Omental fat pad (tissue), 4 donors: ENCODE data around the gene ARL13A. TPM values are rescaled to one million over a fixed set of nuclear protein-coding genes. Genes with fewer than 3 reads are reported as not detected.

Experiments used
- ATAC-seq: fragments of 150-250 bp; one replicate; pipeline ENCODE4 v1.9.1; 2016; ENCODE audit warnings: mild to moderate bottlenecking, moderate library complexity; ENCODE audit not compliant: low FRiP score
- DNase-seq: peaks from one replicate; pipeline ENCODE4 v3.0.0-alpha.2; 2019; ENCODE audit warnings: low spot score
- total RNA-seq, 4 donors: library from RNA; depleted of rRNA; stranded (reverse); fragments of >200 nt; gene quantifications; one replicate each; pipeline ENCODE4 v1.1.0, GENCODE V29; 2016
- TF ChIP-seq, protein P1 (sequence below), 3 donors: fragments of 450-650 bp; IDR thresholded peaks; one replicate each; pipeline ENCODE4 v1.5.1; 2016 to 2017; ENCODE audit warnings: antibody characterized with exemption in 3 of 3, mild to moderate bottlenecking in 3 of 3, moderate library complexity in 2 of 3

The ARL13A gene
- total RNA-seq, 4 donors from 2014 or later, result not detected

DNA sequence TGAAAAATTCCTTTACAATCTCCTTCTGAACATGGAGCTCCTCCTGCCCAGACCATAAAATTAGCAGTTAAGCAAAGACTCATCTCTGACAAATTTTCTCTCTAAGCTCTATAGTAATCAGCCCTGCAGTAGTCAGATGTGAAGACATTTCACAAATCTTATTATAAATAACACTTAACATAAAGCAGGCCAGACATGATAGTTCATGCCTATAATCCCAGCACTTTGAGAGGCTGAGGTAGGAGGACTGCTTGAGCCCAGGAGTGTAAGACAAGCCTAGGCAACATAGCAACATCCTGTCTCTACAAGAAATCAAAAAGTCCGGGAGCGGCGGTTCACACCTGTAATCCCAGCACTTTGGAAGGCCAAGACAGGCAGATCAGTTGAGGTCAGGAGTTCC is 52.5 kb downstream of the ARL13A start:
- DNase-seq, result no peak
- no peak for ATAC-seq
- TF ChIP-seq, protein P1, sequence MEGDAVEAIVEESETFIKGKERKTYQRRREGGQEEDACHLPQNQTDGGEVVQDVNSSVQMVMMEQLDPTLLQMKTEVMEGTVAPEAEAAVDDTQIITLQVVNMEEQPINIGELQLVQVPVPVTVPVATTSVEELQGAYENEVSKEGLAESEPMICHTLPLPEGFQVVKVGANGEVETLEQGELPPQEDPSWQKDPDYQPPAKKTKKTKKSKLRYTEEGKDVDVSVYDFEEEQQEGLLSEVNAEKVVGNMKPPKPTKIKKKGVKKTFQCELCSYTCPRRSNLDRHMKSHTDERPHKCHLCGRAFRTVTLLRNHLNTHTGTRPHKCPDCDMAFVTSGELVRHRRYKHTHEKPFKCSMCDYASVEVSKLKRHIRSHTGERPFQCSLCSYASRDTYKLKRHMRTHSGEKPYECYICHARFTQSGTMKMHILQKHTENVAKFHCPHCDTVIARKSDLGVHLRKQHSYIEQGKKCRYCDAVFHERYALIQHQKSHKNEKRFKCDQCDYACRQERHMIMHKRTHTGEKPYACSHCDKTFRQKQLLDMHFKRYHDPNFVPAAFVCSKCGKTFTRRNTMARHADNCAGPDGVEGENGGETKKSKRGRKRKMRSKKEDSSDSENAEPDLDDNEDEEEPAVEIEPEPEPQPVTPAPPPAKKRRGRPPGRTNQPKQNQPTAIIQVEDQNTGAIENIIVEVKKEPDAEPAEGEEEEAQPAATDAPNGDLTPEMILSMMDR (IDR thresholded peaks at IDR 0.05), result no peak

DNA sequence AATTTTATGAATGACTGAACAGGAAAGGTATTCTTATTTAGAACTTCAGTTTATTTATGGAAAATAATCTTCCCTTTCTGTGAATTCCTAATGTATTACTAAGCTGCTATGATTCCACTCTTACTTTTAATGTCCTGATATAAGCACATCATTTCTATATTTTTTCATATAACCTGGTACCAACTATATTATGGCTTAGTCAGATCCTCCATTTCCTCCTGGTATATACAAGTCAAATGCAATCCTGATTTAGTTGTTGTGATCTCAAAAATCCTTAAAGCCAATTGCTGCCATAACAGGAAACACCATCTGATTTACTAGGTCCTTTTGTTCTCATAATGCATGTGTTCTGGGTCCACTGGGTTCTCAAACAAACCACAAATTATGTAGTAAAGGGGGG is 55.6 kb downstream of the ARL13A start:
- TF ChIP-seq, protein P1 (IDR thresholded peaks at IDR 0.05), result no peak
- no peak for ATAC-seq
- DNase-seq, result no peak

DNA sequence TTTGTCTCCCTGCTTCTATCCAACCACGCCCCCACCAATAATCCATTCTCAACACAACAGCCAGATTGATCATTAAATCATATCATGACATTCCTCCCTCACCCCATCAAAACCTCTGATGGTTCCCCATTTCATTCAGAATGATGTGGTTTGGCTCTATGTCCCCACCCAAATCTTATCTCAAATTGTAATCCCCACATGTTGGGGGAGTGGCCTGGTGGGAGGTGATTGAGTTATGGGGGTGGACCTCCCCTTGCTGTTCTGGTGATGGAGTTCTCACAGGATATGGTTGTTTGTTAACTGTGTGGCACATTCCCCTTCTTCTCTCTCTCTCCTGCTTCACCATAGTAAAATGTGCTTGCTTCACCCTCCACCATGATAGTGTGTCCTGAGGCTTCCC is 59.1 kb downstream of the ARL13A start:
- no peak for ATAC-seq
- DNase-seq, result no peak
- TF ChIP-seq, protein P1 (IDR thresholded peaks at IDR 0.05), result no peak

DNA sequence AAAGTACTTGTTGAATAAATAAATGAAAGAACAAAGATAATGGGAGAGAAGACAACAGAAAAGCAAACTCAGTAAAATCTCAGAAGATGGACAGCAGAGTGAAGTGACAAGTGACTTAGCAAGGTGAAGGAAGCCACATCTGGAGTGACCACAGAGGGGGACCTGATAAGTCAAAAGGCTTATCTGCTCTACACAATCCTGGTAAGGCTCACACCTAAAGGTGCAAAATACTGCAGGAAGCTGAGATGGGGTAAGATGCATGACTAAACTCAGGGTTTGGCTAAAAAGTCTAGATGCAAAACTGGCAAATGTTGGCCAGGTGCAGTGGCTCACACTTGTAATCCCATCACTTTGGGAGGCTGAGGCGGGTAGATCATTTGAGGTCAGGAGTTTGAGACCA is 60.2 kb downstream of the ARL13A start:
- TF ChIP-seq, protein P1 (IDR thresholded peaks at IDR 0.05), result no peak
- no peak for DNase-seq
- no peak for ATAC-seq

DNA sequence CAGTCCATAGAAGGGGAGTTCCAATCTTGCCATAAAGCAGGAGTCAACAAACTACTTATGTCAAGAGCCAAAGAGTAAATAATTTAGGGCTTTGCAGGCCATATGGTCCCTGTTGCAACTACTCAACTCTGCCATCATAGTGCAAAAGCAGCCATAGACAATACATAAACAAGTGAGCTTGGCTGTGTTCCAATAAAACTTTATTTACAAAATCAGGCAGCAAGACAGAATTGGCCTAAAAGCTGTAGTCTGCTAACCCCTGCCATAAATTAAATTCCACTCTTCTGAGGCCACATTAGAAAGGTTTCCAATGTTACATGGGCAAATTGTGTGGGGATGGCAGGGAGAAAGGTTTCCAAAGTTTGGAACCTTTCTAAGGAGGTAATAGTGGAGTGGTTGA is 67.7 kb downstream of the ARL13A start:
- ATAC-seq (no peak), DNase-seq (no peak)
- TF ChIP-seq, protein P1 (IDR thresholded peaks at IDR 0.05), result no peak

DNA sequence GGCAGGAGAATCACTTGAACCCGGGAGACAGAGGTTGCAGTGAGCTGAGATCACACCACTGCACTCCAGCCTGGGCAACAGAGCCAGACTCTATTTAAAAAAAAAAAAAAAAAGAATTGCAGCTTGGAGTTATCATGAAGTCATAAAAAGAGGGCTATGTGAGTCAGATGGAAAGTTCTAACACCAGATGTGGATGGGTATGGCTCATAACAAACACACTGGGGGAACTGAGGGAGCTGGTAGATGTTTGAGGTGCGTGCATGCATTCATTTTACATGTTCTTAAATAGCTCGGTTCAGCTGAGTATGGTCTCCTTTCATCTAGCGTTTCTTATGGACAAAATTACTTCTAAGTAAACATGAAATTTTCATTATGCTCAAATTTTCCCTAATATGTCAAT is 70.7 kb downstream of the ARL13A start:
- no peak for DNase-seq
- TF ChIP-seq, protein P1 (IDR thresholded peaks at IDR 0.05), result no peak
- ATAC-seq, result no peak

Other genes with a start within 250 kb of the ARL13A start
- gene SYTL4, start 237.6 kb upstream of the ARL13A start, total RNA-seq, result 10 to 100 TPM; 10.2 to 37.2 (median 14.8) TPM
- 10 to 100 TPM in 2 of 4 donors, 1 to 10 TPM in 2; 7.8 to 10.1 (median 9.8) TPM for gene CSTF2, start 149.3 kb upstream of the ARL13A start, total RNA-seq
- gene NOX1, start 95.3 kb upstream of the ARL13A start, total RNA-seq, result under 1 TPM in 2 of 4 donors, not detected in 2; 0.25 to 0.84 TPM
- gene XKRX, start 40.8 kb upstream of the ARL13A start, total RNA-seq, result under 1 TPM in 2 of 4 donors, not detected in 2; 0.12 to 0.28 TPM
- 10 to 100 TPM in 3 of 4 donors, 1 to 10 TPM in 1; 6.8 to 25.7 (median 11.6) TPM for gene TRMT2B, start 82.4 kb downstream of the ARL13A start, total RNA-seq
- gene TMEM35A, start 109.2 kb downstream of the ARL13A start, total RNA-seq, result 1 to 10 TPM in 1 of 4 donors, under 1 TPM in 2, not detected in 1; 0.19 to 1.6 (median 0.36) TPM
- 1 to 10 TPM in 3 of 4 donors, under 1 TPM in 1; 0.65 to 2.4 (median 1.4) TPM for gene CENPI, start 128.5 kb downstream of the ARL13A start, total RNA-seq